ENCODE results near the gene ZAP70. TPM values are rescaled to one million over a fixed set of nuclear protein-coding genes. Genes with fewer than 3 reads are reported as not detected.
A peak's percentile ranks its signal among the peaks of the same experiment; 100 is the strongest.

The ZAP70 gene
- polyA plus RNA-seq, 1 donor from 2014 or later = 4.6 TPM

GRCh38 chr2:97731274-97732020, 18.1 kb downstream of the ZAP70 start:
- H3K4me1 Mint-ChIP-seq = no peaks in the 10 kb centered on the region
- no peak overlapping the region for H3K27ac Mint-ChIP-seq
- H3K36me3 Mint-ChIP-seq = peaks cover 5% of the 10 kb centered on the region
- peaks cover 0 to 2% (median 2%) of the 10 kb centered on the region in 3 donors for H3K9me3 Mint-ChIP-seq
- no peaks in the 10 kb centered on the region for H3K27me3 Mint-ChIP-seq
- peak overlapping the region in 1 of 4 donors; percentile 1 for H3K4me3 Mint-ChIP-seq

- H3K27ac Mint-ChIP-seq = no peak overlapping the region
- H3K4me1 Mint-ChIP-seq = no peaks in the 10 kb centered on the region
- peak overlapping the region in 1 of 4 donors; percentile 51 for H3K4me3 Mint-ChIP-seq
Measured at GRCh38 chr2:97732436-97733340, 19.3 kb downstream of the ZAP70 start.

GRCh38 chr2:97733341-97734035, 20.1 kb downstream of the ZAP70 start:
- Mint-ChIP-seq H3K9me3 (peaks cover 0 to 4% (median 2%) of the 10 kb centered on the region in 3 donors), H3K27ac (no peak overlapping the region), H3K36me3 (peaks cover 2% of the 10 kb centered on the region)

More at GRCh38 chr2:97732436-97733340, 19.3 kb downstream of the ZAP70 start:
- Mint-ChIP-seq H3K36me3 (peaks cover 2% of the 10 kb centered on the region), H3K27me3 (no peaks in the 10 kb centered on the region), H3K9me3 (peaks cover 0 to 2% (median 2%) of the 10 kb centered on the region in 3 donors)

GRCh38 chr2:97734061-97735051, 21.0 kb downstream of the ZAP70 start:
- Mint-ChIP-seq H3K27ac (no peak overlapping the region), H3K4me1 (peaks cover 0 to 3% (median 0%) of the 10 kb centered on the region in 3 donors), H3K9me3 (peaks cover 0 to 4% (median 2%) of the 10 kb centered on the region in 3 donors), H3K4me3 (no peak overlapping the region), H3K36me3 (peaks cover 2% of the 10 kb centered on the region), H3K27me3 (no peaks in the 10 kb centered on the region)

More at GRCh38 chr2:97733341-97734035, 20.1 kb downstream of the ZAP70 start:
- Mint-ChIP-seq H3K27me3 (no peaks in the 10 kb centered on the region), H3K4me1 (peaks cover 0 to 3% (median 0%) of the 10 kb centered on the region in 3 donors), H3K4me3 (no peak overlapping the region)

DNA sequence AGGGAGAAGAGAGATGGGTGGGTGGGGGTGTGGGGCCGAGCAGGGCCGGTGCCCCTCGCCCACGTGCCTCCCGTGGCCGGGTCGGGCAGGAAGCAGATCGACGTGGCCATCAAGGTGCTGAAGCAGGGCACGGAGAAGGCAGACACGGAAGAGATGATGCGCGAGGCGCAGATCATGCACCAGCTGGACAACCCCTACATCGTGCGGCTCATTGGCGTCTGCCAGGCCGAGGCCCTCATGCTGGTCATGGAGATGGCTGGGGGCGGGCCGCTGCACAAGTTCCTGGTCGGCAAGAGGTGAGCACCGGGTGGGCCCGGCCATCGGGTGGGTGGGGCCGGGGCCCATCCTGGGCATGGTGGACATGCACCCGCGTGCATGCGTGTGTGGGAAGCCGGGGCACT, 21.8 kb downstream of the ZAP70 start:
- Mint-ChIP-seq H3K9me3 (peaks cover 0 to 4% (median under 1%) of the 10 kb centered on the region in 3 donors), H3K4me3 (no peak overlapping the region), H3K4me1 (peaks cover 0 to 3% (median 0%) of the 10 kb centered on the region in 3 donors), H3K27me3 (no peaks in the 10 kb centered on the region), H3K27ac (no peak overlapping the region), H3K36me3 (peaks cover 2% of the 10 kb centered on the region)

DNA sequence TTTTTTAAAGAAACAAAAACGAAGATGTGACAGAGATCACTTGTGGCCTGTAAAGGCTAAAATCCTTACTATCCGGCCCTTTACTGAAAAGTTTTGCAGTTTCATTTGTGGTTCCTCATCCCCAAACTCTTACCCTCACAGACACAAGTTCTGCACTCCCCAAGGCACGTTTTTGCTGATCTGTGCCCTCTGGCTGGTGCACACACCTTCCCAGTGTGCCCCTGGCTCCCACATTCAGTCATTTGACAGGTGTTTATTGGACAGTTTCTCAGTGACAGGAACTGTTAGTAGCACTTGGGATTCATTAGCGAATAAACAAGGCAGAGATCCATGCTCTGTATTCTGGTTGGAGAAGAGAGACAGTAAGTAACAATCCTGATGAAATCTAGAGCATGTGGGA, 22.8 kb downstream of the ZAP70 start:
- peaks cover 2% of the 10 kb centered on the region for H3K36me3 Mint-ChIP-seq
- peaks cover 0 to 4% (median 0%) of the 10 kb centered on the region in 3 donors for H3K9me3 Mint-ChIP-seq
- H3K27me3 Mint-ChIP-seq = no peaks in the 10 kb centered on the region
- no peak overlapping the region for H3K27ac Mint-ChIP-seq
- H3K4me1 Mint-ChIP-seq = peaks cover 4 to 6% (median 5%) of the 10 kb centered on the region in 3 donors
- H3K4me3 Mint-ChIP-seq = no peak overlapping the region

GRCh38 chr2:97736608-97737330, 23.4 kb downstream of the ZAP70 start:
- Mint-ChIP-seq H3K27ac (peak overlapping the region in 1 of 3 donors; percentile 28), H3K4me3 (no peak overlapping the region), H3K27me3 (no peaks in the 10 kb centered on the region), H3K9me3 (peaks cover 0 to 4% (median 0%) of the 10 kb centered on the region in 3 donors), H3K36me3 (peaks cover 2% of the 10 kb centered on the region), H3K4me1 (peaks cover 5 to 10% (median 7%) of the 10 kb centered on the region in 3 donors)

DNA sequence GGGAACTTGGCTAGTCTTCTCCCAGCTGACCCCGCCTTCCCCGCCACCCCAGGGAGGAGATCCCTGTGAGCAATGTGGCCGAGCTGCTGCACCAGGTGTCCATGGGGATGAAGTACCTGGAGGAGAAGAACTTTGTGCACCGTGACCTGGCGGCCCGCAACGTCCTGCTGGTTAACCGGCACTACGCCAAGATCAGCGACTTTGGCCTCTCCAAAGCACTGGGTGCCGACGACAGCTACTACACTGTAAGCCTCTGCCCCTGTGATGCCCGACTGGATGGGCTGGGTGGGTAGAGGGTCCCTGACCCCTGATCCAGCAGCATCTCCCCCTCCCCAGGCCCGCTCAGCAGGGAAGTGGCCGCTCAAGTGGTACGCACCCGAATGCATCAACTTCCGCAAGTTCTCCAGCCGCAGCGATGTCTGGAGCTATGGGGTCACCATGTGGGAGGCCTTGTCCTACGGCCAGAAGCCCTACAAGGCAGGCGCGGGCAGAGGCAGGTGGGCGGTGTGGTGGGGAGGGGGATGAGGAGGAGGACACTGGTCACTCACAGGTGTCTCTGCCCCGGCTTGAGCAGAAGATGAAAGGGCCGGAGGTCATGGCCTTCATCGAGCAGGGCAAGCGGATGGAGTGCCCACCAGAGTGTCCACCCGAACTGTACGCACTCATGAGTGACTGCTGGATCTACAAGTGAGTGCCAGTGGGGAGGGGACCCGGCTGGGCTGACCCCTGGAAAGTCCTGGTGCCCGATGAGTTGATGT, 24.2 kb downstream of the ZAP70 start:
- Mint-ChIP-seq H3K4me1 (peaks cover 5 to 13% (median 11%) of the 10 kb centered on the region in 3 donors), H3K27me3 (no peaks in the 10 kb centered on the region), H3K36me3 (peaks cover 4% of the 10 kb centered on the region)

GRCh38 chr2:97738179-97739019, 25.0 kb downstream of the ZAP70 start:
- Mint-ChIP-seq H3K4me3 (peak overlapping the region in 1 of 4 donors; percentile 39), H3K4me1 (peaks cover 5 to 16% (median 14%) of the 10 kb centered on the region in 3 donors), H3K36me3 (peaks cover 4% of the 10 kb centered on the region), H3K27ac (peak overlapping the region in 2 of 3 donors; percentile 5 to 86), H3K27me3 (no peaks in the 10 kb centered on the region), H3K9me3 (peaks cover 0 to 4% (median 0%) of the 10 kb centered on the region in 3 donors)

More for the DNA sequence above, 24.2 kb downstream of the ZAP70 start:
- Mint-ChIP-seq H3K9me3 (peaks cover 0 to 4% (median 0%) of the 10 kb centered on the region in 3 donors), H3K4me3 (peak overlapping the region in 1 of 4 donors; percentile 39), H3K27ac (peak overlapping the region in 1 of 3 donors; percentile 28)

GRCh38 chr2:97739020-97739892, 25.9 kb downstream of the ZAP70 start:
- H3K4me3 Mint-ChIP-seq = no peak overlapping the region
- H3K9me3 Mint-ChIP-seq = peaks cover 0 to 2% (median 0%) of the 10 kb centered on the region in 3 donors
- peak overlapping the region in 2 of 3 donors; percentile 5 to 86 for H3K27ac Mint-ChIP-seq
- no peaks in the 10 kb centered on the region for H3K27me3 Mint-ChIP-seq
- H3K36me3 Mint-ChIP-seq = peaks cover 9% of the 10 kb centered on the region
- peaks cover 5 to 16% (median 14%) of the 10 kb centered on the region in 3 donors for H3K4me1 Mint-ChIP-seq

DNA sequence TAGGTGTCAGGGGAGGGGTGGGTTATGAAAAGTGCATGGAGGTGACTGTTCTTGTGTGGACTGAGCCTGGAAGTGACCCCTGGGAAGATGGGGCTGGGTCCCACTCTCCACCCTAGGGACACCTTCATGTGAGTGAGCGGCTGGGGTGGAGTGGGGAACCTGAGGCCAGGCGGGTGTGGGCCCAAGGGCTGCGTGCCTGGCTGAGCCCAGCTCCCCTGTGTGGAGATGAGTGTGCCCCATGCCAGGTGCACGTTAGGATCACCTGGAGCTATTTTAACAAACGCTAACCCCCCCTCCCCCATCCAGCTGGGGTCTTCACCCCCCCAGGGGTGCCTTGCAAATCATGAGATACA, 26.5 kb downstream of the ZAP70 start:
- H3K36me3 Mint-ChIP-seq = peaks cover 10% of the 10 kb centered on the region

More for the DNA sequence above, 26.5 kb downstream of the ZAP70 start:
- no peak overlapping the region for H3K4me3 Mint-ChIP-seq
- H3K4me1 Mint-ChIP-seq = peaks cover 5 to 17% (median 16%) of the 10 kb centered on the region in 3 donors
- H3K27ac Mint-ChIP-seq = peak overlapping the region in 1 of 3 donors; percentile 74
- peaks cover 0 to 2% (median 0%) of the 10 kb centered on the region in 3 donors for H3K9me3 Mint-ChIP-seq
- no peaks in the 10 kb centered on the region for H3K27me3 Mint-ChIP-seq
